IMR-90 (cell line): ENCODE results near the gene TRIM24. TPM values are rescaled to one million over a fixed set of nuclear protein-coding genes. Genes with fewer than 3 reads are reported as not detected.
"Not testable (repeated sequence)": the region's sequence is repeated elsewhere in the genome, so short reads cannot be mapped to it uniquely, and the experiment has no call there.

Experiments
- ATAC-seq: fragments of 200-7000 bp; cut with Tn5 transposase; 2 replicates; pipeline ENCODE4 v1.9.1; 2020; ENCODE audit warnings: low read depth, mild to moderate bottlenecking, moderate library complexity
- BruUV-seq: library from RNA; stranded (reverse); fragments of 400-500 nt; replicated peaks from 2 replicates; lab custom pipeline; 2021; lab: Mats Ljungman, UMichigan
- CTCF ChIA-PET: fragments of 300-600 bp; formaldehyde crosslinking; extraction: SDS; loops from one replicate; lab custom pipeline; 2021; ENCODE audit warnings: antibody characterized with exemption; lab: Yijun Ruan, JAX
- POLR2A ChIA-PET: fragments of 300-600 bp; sonication (Branson Sonifier 250); formaldehyde crosslinking; loops from one replicate; lab custom pipeline; 2022; ENCODE audit warnings: antibody characterized with exemption; ENCODE audit not compliant: unreplicated experiment; lab: Charles Lee
- DNase-seq: peaks from one replicate; pipeline ENCODE4 v3.0.0; 2013
- H2AFZ ChIP-seq: replicated peaks from 2 replicates; pipeline ENCODE3; 2013; ENCODE audit warnings: low read length, mild to moderate bottlenecking; ENCODE audit not compliant: poor library complexity
- H2AK5ac ChIP-seq: 2 replicates; pipeline ENCODE4 v1.6.1; 2013; ENCODE audit warnings: low read depth, low read length, inconsistent platforms
- H2AK9ac ChIP-seq: replicated peaks from 2 replicates; pipeline ENCODE3; 2013; ENCODE audit warnings: mild to moderate bottlenecking, low read depth, low read length, moderate library complexity; ENCODE audit not compliant: poor library complexity
- H2BK120ac ChIP-seq: 2 replicates; pipeline ENCODE4 v1.6.1; 2013; ENCODE audit warnings: low read depth, low read length, inconsistent platforms
- H2BK15ac ChIP-seq: 3 replicates; pipeline ENCODE4 v1.6.1; 2013; ENCODE audit warnings: low read depth, low read length, inconsistent platforms
- H2BK20ac ChIP-seq: 2 replicates; pipeline ENCODE4 v1.6.1; 2013; ENCODE audit warnings: low read depth, mild to moderate bottlenecking, inconsistent platforms, low read length, moderate library complexity
- H2BK5ac ChIP-seq: 2 replicates; pipeline ENCODE4 v1.6.1; 2013; ENCODE audit warnings: mild to moderate bottlenecking, low read depth, low read length, inconsistent platforms; ENCODE audit not compliant: poor library complexity, severe bottlenecking
- H3K14ac ChIP-seq: replicated peaks from 2 replicates; pipeline ENCODE4 v1.6.1; 2013; ENCODE audit warnings: low read depth, low read length, inconsistent platforms
- H3K18ac ChIP-seq: 2 replicates; pipeline ENCODE4 v1.6.1; 2013; ENCODE audit warnings: low read depth, low read length, control low read depth
- H3K23ac ChIP-seq: 2 replicates; pipeline ENCODE4 v1.6.1; 2013; ENCODE audit warnings: low read depth, low read length, inconsistent platforms
- H3K27ac ChIP-seq: 2 replicates; pipeline ENCODE4 v1.5.1; 2013; ENCODE audit warnings: mild to moderate bottlenecking, control low read depth, low read length; ENCODE audit not compliant: insufficient read depth
- H3K27me3 ChIP-seq: 2 replicates; pipeline ENCODE4 v1.6.1; 2013; ENCODE audit warnings: low read length; ENCODE audit not compliant: control insufficient read depth, insufficient read depth
- H3K36me3 ChIP-seq: 2 replicates; pipeline ENCODE4 v1.6.1; 2013; ENCODE audit warnings: low read length, mixed read lengths; ENCODE audit not compliant: control insufficient read depth, insufficient read depth
- H3K4ac ChIP-seq: 2 replicates; pipeline ENCODE4 v1.6.1; 2013; ENCODE audit warnings: low read depth, low read length, inconsistent platforms
- H3K4me1 ChIP-seq: 2 replicates; pipeline ENCODE4 v1.6.1; 2013; ENCODE audit warnings: low read length, mixed read lengths; ENCODE audit not compliant: control insufficient read depth, insufficient read depth
- H3K4me2 ChIP-seq: 2 replicates; pipeline ENCODE4 v1.6.1; 2013; ENCODE audit warnings: low read depth, mild to moderate bottlenecking, control low read depth, low read length, moderate library complexity
- H3K4me3 ChIP-seq: 2 replicates; pipeline ENCODE4 v1.5.1; 2013; ENCODE audit warnings: low read depth, mild to moderate bottlenecking, control low read depth, low read length, moderate library complexity; ENCODE audit not compliant: insufficient read depth
- H3K56ac ChIP-seq: 2 replicates; pipeline ENCODE4 v1.6.1; 2013; ENCODE audit warnings: low read length, inconsistent platforms; ENCODE audit not compliant: insufficient read depth; ENCODE audit errors: extremely low read depth
- H3K79me1 ChIP-seq, 2 experiments: 2 replicates each; pipeline ENCODE4 v1.6.1; 2013; ENCODE audit warnings: low read length in 2 of 2, inconsistent platforms in 1 of 2, low read depth in 1 of 2
- H3K9ac ChIP-seq: 2 replicates; pipeline ENCODE4 v1.6.1; 2013; ENCODE audit warnings: low read depth, low read length, control low read depth
- H3K9me1 ChIP-seq: 2 replicates; pipeline ENCODE4 v1.6.1; 2013; ENCODE audit warnings: low read length, inconsistent platforms; ENCODE audit not compliant: insufficient read depth
- H3K9me3 ChIP-seq: 2 replicates; pipeline ENCODE4 v1.6.1; 2013; ENCODE audit warnings: low read length; ENCODE audit not compliant: control insufficient read depth, insufficient read depth
- H4K20me1 ChIP-seq: 2 replicates; pipeline ENCODE4 v1.6.1; 2013; ENCODE audit warnings: low read length, inconsistent platforms; ENCODE audit not compliant: insufficient read depth
- H4K5ac ChIP-seq: 2 replicates; pipeline ENCODE4 v1.6.1; 2013; ENCODE audit warnings: mild to moderate bottlenecking, low read depth, low read length, control low read depth
- H4K8ac ChIP-seq, 2 experiments: 2 replicates each; pipeline ENCODE4 v1.6.1; 2013; ENCODE audit warnings: low read depth in 2 of 2, low read length in 2 of 2, control low read depth in 1 of 2, inconsistent platforms in 1 of 2
- H4K91ac ChIP-seq: 2 replicates; pipeline ENCODE4 v1.6.1; 2013; ENCODE audit warnings: low read depth, low read length, inconsistent platforms; ENCODE audit not compliant: insufficient read depth
- CHD1 ChIP-seq: IDR thresholded peaks from 2 replicates; pipeline ENCODE4 v1.6.1; 2012; ENCODE audit warnings: low read depth, low read length, improper control_type of control experiment
- MAZ ChIP-seq: IDR thresholded peaks from 2 replicates; pipeline ENCODE4 v1.6.1; 2012; ENCODE audit warnings: low read depth, mild to moderate bottlenecking, low read length, improper control_type of control experiment, moderate library complexity, borderline replicate concordance
- MXI1 ChIP-seq: IDR thresholded peaks from 2 replicates; pipeline ENCODE4 v1.6.1; 2012; ENCODE audit warnings: low read depth, mild to moderate bottlenecking, low read length, moderate library complexity, borderline replicate concordance
- RFX5 ChIP-seq: IDR thresholded peaks from 2 replicates; pipeline ENCODE4 v1.8.0; 2012; ENCODE audit warnings: low read depth, mild to moderate bottlenecking, low read length, moderate library complexity
- SMC3 ChIP-seq: fragments of 150-350 bp; IDR thresholded peaks from 2 replicates; pipeline ENCODE4 v1.6.1; 2016; ENCODE audit warnings: low read depth, mild to moderate bottlenecking, antibody characterized with exemption, low read length, moderate library complexity
- WGBS, 2 experiments: methylation state at CpG; one replicate each; pipeline versions ENCODE4 v1.1.5 to v1.1.7; 2013; ENCODE audit warnings: missing lambda C conversion rate in 2 of 2; ENCODE audit not compliant: insufficient read length in 1 of 2; ENCODE audit errors: extremely low coverage in 2 of 2; 5-methylcytosine and 5-hydroxymethylcytosine counted together
- dilution Hi-C: fragments of 300-500 bp; cut with HindIII; formaldehyde crosslinking; loops from one replicate; pipeline ENCODE4 v1.14.3; 2018; ENCODE audit warnings: low sequenced_read_pairs; ENCODE audit not compliant: unreplicated experiment
- in situ Hi-C: fragments of 300-500 bp; cut with MboI; formaldehyde crosslinking; loops from 3 replicates; pipeline ENCODE4 v1.14.3; 2019; ENCODE audit warnings: low sequenced_read_pairs, inconsistent platforms, mixed read lengths
- intact Hi-C: fragments of 100-400 bp; cut with micrococcal nuclease; formaldehyde crosslinking; loops from 2 replicates; pipeline ENCODE4 v1.10.0; 2022
- polyA plus RNA-seq, 3 experiments: library from polyadenylated mRNA; depleted of rRNA; stranded (reverse); fragments of >200 nt; gene quantifications; 2 replicates each; pipeline ENCODE4 v1.2.3, GENCODE V29; 2012; ENCODE audit warnings: low replicate concordance in 1 of 3
- total RNA-seq: library from RNA; depleted of rRNA; stranded (reverse); fragments of >200 nt; gene quantifications from 2 replicates; pipeline ENCODE4 v1.2.3, GENCODE V29; 2012

Gene TRIM24
- total and polyA plus RNA-seq, 2 of the 4 experiments (the other 2 are of a cell fraction) = 4.1 to 5.7 TPM

DNA sequence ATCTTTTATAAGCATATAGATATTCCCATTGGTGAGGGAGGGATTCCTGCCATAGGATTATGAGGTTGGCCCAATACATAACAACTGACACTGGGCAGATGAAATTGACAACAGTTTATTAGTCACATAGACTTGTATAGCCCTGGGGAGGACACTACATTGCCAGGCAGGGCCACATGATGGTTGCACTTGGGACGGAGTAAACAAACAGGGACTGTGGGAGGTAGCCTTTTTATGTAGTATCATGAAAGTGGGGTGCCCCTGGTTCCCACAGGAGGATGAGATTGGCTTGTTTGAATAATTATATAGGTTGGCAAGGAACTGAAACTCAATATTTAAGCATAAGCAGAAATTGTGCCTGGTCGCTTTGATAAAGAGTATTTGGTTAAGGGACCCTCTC, 23.5 kb downstream of the TRIM24 start:
- peaks cover 9 to 28% of the 10 kb centered on the region in 2 experiments for H3K79me1 ChIP-seq
- no peak overlapping the region for H3K56ac ChIP-seq
- no peaks in the 10 kb centered on the region for H3K36me3 ChIP-seq
- ChIA-PET POLR2A (no interaction called here), CTCF (no interaction called here)
- H4K8ac ChIP-seq = no peak overlapping the region
- 0 out of 2 replicates have a peak, but pooled peaks cover under 1% of the 10 kb centered on the region for H4K20me1 ChIP-seq
- ATAC-seq (no peak), DNase-seq (no peak)
- H3K27me3 ChIP-seq = no peaks in the 10 kb centered on the region
- no peak overlapping the region for H2AK5ac ChIP-seq
- TF ChIP-seq SMC3 (no peak), RFX5 (no peak), MAZ (no peak), MXI1 (no peak), CHD1 (no peak)
- intact Hi-C loops = no loop called here
- H3K14ac ChIP-seq = no peak overlapping the region
- no peak overlapping the region for H3K27ac ChIP-seq
- H2BK15ac ChIP-seq = no peak overlapping the region
- H4K5ac ChIP-seq = no peak overlapping the region
- H3K4ac ChIP-seq = no peak overlapping the region
- H3K4me3 ChIP-seq = no peak overlapping the region
- dilution Hi-C loops = no loop called here
- no peak overlapping the region for H2BK5ac ChIP-seq
- no peak overlapping the region for H3K23ac ChIP-seq
- H3K9me3 ChIP-seq = no peaks in the 10 kb centered on the region
- H4K91ac ChIP-seq = no peak overlapping the region
- no TSS peak for BruUV-seq
- H3K18ac ChIP-seq = no peak overlapping the region
- WGBS, 2 experiments = no CpG with 5 or more reads among the region's 2 CpGs
- H3K9ac ChIP-seq = no peak overlapping the region
- in situ Hi-C loops = no loop called here
- no peak overlapping the region for H3K4me2 ChIP-seq
- H2BK120ac ChIP-seq = no peak overlapping the region
- no peak overlapping the region for H2BK20ac ChIP-seq
- H3K4me1 ChIP-seq = no peaks in the 10 kb centered on the region
- H2AFZ ChIP-seq = no peak overlapping the region
- H2AK9ac ChIP-seq = no peak overlapping the region
- no peaks in the 10 kb centered on the region for H3K9me1 ChIP-seq

DNA sequence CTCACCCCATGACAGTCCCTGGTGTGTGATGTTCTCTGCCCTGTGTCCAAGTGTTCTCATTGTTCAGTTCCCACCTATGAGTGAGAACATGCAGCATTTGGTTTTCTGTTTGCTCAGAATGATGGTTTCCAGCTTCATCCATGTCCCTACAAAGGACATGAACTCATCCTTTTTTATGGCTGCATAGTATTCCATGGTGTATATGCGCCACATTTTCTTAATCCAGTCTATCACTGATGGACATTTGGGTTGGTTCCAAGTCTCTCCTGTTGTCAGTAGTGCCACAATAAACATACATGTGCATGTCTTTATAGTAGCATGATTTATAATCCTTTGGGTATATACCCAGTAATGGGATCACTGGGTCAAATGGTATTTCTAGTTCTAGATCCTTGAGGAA, 25.4 kb downstream of the TRIM24 start:
- H3K56ac ChIP-seq, H2BK120ac ChIP-seq, dilution Hi-C loops, H3K9me1 ChIP-seq, H3K4me2 ChIP-seq, H3K9ac ChIP-seq, H2AFZ ChIP-seq, H4K91ac ChIP-seq, H2BK5ac ChIP-seq, H2BK20ac ChIP-seq, H3K27ac ChIP-seq, H4K20me1 ChIP-seq, H2AK5ac ChIP-seq, ATAC-seq, H4K5ac ChIP-seq, intact Hi-C loops, H4K8ac ChIP-seq, H2AK9ac ChIP-seq, H3K18ac ChIP-seq, H3K23ac ChIP-seq, CTCF ChIA-PET, DNase-seq, POLR2A ChIA-PET, BruUV-seq, in situ Hi-C loops, H3K36me3 ChIP-seq, H3K4me3 ChIP-seq, H3K4ac ChIP-seq, H2BK15ac ChIP-seq, H3K9me3 ChIP-seq, H3K14ac ChIP-seq, H3K27me3 ChIP-seq, H3K4me1 ChIP-seq: not testable (repeated sequence)
- WGBS, 2 experiments = no CpG with 5 or more reads among the region's 1 CpG
- H3K79me1 ChIP-seq = peaks cover 6 to 24% of the 10 kb centered on the region in 2 experiments
